ENCODE data around the gene KIAA1958.

DNA sequence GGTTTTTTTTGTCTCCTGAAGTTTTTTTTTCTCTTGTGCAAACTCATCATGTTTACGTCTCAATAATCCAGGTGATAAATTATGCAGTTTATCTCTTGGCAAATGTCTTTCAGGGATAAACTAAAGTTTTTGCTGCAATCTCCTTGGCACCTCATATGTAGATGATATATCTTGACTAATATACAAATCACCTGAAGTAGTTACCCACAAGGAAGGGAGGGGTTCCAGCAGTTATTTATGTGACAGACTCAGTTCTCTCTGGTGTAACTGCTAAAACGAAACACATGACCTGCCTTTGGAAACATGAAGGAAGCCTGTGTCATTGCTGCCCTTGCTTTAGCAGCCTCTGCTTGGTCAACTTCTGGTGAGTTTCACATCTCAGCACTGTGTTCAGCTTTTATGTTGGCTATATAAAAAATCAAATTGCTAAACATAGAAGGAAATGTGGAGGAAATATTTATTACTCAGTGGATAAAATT is 39.3 kb upstream of the KIAA1958 start:
- TF ChIP-seq CREB1 (IDR thresholded peaks at IDR 0.05; ENCODE audit: low read depth) = no peak
- TF ChIP-seq RAD21 (IDR thresholded peaks at IDR 0.05; ENCODE audit: low read depth) = no peak
- TF ChIP-seq, protein P1, sequence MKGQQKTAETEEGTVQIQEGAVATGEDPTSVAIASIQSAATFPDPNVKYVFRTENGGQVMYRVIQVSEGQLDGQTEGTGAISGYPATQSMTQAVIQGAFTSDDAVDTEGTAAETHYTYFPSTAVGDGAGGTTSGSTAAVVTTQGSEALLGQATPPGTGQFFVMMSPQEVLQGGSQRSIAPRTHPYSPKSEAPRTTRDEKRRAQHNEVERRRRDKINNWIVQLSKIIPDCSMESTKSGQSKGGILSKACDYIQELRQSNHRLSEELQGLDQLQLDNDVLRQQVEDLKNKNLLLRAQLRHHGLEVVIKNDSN (IDR thresholded peaks at IDR 0.05) = no peak
- TF ChIP-seq YY1 (IDR thresholded peaks at IDR 0.05; ENCODE audit: low read depth) = no peak
- no peak for TF ChIP-seq CEBPB (IDR thresholded peaks at IDR 0.05)
- TF ChIP-seq, protein P2, sequence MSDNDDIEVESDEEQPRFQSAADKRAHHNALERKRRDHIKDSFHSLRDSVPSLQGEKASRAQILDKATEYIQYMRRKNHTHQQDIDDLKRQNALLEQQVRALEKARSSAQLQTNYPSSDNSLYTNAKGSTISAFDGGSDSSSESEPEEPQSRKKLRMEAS (IDR thresholded peaks at IDR 0.05) = no peak
- TF ChIP-seq, protein P3, sequence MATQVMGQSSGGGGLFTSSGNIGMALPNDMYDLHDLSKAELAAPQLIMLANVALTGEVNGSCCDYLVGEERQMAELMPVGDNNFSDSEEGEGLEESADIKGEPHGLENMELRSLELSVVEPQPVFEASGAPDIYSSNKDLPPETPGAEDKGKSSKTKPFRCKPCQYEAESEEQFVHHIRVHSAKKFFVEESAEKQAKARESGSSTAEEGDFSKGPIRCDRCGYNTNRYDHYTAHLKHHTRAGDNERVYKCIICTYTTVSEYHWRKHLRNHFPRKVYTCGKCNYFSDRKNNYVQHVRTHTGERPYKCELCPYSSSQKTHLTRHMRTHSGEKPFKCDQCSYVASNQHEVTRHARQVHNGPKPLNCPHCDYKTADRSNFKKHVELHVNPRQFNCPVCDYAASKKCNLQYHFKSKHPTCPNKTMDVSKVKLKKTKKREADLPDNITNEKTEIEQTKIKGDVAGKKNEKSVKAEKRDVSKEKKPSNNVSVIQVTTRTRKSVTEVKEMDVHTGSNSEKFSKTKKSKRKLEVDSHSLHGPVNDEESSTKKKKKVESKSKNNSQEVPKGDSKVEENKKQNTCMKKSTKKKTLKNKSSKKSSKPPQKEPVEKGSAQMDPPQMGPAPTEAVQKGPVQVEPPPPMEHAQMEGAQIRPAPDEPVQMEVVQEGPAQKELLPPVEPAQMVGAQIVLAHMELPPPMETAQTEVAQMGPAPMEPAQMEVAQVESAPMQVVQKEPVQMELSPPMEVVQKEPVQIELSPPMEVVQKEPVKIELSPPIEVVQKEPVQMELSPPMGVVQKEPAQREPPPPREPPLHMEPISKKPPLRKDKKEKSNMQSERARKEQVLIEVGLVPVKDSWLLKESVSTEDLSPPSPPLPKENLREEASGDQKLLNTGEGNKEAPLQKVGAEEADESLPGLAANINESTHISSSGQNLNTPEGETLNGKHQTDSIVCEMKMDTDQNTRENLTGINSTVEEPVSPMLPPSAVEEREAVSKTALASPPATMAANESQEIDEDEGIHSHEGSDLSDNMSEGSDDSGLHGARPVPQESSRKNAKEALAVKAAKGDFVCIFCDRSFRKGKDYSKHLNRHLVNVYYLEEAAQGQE (IDR thresholded peaks at IDR 0.05; ENCODE audit: low read depth) = no peak

All from Ishikawa (cell line).